Activated T-cell treated with anti-CD3 and anti-CD28 coated beads for 1 hour (primary cell): Measurements from ENCODE around the gene DTNB.

Source experiments
- DNase-seq: peaks from one replicate; pipeline ENCODE4 v3.0.0-alpha.2; 2020; ENCODE audit warnings: low read depth

DTNB gene

GRCh38 chr2:25341011-25341727 lies 332.2 kb downstream of the DTNB start:
- DNase-seq: no peak

DNA sequence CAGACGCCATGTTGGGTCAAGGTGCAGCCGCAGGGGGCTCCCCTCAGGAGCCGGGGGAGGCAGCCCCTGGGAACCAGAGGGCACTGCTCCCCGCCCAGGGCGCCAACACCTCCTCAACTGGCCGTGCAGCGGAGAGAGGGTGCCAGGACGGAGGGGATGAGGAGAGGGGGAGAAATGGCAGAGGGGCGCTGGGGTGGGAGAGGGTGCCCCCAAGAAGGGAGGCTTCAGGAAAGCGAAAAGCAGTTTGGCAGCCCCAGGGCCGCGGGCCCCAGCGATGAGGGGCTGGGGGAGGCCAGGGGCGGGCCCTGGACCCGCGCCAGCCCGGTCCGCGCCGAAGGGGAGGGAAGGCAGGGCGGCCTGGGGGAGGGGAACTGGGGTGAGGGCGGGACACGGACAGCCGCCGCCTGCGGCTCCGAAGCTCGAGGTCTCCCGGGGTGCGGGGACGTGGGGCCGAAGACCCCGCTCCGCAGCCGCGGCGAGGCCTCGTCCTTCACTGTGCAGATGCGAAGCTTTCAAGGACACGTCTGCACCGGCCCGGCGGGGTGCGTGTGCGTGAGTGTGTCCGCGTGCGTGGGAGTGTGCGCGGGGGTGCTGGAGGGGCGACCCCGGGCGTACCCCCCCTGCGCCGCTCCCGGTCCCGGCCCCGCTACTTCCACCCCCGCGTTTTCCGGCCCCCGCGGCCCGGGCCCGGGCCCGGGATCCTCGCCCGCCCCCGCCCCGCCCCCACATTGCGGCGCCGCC lies 333.0 kb downstream of the DTNB start:
- DNase-seq: no peak

- DNase-seq: no peak
Measured at GRCh38 chr2:25339791-25340180, 333.6 kb downstream of the DTNB start.

DNA sequence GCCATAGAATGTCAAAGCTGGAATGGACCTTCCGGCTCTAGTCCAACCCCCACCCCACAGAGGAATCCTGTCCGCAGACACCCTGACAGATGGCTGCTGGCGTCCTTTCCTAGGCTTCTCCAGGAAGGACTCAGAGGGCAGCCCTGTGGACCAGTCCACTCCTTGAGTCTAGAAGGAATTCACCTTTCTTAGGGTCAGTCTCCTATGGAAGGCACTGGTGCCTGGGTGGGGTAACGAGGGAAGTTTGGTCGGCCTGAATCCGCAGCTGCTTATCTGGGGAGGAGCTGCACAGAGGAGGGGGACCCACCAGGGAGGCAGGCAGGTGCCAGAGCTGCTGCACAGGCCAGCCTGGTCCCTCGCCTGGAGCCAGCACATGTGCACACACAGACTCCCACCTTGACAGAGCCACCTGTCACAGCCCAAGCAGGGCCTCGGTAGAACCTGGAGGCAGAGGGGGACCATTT lies 334.1 kb downstream of the DTNB start:
- no peak for DNase-seq

DNA sequence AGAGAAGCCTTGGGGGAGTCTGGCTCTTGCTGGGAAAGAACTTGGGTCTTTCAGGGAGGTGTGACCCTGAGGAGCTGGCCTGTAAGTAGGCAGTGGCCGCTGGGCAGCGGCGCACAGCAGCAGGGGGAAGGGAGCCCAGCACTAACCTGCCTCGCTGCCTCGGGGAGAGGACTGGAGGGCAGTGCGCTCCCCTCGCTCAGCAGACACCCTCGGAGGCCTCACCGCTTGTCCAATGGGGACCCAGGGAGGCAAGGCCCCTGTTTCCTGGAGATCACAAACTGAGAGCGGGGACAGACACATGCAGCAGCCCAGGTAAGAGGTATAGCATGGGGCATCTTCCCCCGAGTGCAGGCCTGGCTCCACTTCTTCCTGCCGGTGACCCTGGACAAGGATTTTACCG lies 335.0 kb downstream of the DTNB start:
- no peak for DNase-seq

- DNase-seq: no peak
Measured at GRCh38 chr2:25337891-25338290, 335.5 kb downstream of the DTNB start.

- no peak for DNase-seq
Measured at GRCh38 chr2:25337276-25337675, 336.1 kb downstream of the DTNB start.

GRCh38 chr2:25336383-25336841 lies 337.0 kb downstream of the DTNB start:
- DNase-seq: no peak

DNA sequence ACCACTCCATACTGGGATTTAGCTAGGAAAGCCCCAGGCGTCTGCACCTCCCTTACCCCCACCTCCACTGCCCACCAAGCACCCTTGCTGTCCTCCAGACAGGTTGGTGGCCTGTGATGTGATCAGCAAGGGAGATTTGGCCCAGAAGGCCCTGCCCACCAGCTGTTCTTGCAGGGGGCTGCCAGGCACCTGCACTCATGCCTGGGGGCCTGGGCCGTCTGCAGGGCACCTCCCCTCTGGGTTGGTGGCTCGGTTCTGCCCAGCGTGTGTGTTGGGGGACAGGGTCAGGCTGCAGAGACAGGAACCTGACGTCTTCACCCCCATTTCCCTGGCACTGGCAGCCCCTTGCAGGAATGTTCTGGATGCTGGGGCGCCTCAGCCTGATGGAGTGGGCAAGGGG lies 337.4 kb downstream of the DTNB start:
- no peak for DNase-seq

DNA sequence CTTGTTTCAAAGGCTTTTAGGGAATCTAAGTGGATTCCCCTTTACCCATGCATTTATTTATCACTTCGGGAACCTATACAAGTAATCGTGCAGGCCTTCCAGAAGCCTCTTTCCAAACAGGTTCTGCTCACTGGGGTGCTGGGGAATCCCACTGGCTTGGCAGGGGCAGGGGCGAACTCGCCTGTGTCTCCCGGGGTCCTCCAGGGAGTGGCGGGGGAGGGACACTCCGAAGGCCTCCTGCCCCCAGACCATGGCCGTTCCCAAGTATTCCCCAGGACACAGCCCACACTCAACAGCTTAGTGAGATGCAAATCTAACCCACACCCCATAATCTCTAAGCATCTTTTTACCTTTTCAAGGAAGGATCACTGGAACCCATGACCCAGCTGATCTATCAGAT lies 338.2 kb downstream of the DTNB start:
- no peak for DNase-seq

GRCh38 chr2:25334482-25334881 lies 338.9 kb downstream of the DTNB start:
- no peak for DNase-seq

GRCh38 chr2:25333981-25334380 lies 339.4 kb downstream of the DTNB start:
- no peak for DNase-seq

GRCh38 chr2:25332571-25332970 lies 340.8 kb downstream of the DTNB start:
- no peak for DNase-seq

- no peak for DNase-seq
Measured at GRCh38 chr2:25331686-25332365, 341.6 kb downstream of the DTNB start.

DNA sequence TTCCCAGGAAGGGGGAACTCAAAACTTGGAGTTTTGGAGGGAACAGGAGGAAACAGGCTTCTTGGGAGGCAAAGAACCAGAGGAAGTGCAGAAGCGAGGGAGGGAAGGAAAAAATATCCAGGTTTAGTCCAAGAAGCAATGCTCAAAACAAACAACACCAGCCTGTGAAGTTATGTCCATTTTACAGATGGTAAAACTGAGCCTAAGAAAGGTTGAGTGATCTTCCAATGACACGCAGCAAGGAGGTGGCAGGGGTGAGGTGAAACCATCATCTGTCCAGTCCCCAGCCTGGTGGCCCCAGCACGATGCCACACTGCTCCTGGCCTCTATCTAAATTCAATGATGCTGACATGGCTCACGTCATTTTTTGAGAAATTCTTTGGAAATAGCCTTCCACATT lies 342.4 kb downstream of the DTNB start:
- DNase-seq: no peak

- no peak for DNase-seq
Measured at GRCh38 chr2:25330273-25330672, 343.1 kb downstream of the DTNB start.

- no peak for DNase-seq
Measured at GRCh38 chr2:25328152-25329085, 345.0 kb downstream of the DTNB start.
